SH-SY5Y (cell line): ENCODE measurements around the gene MRPL10.

ENCODE experiments used
- GATA2 ChIP-seq: IDR thresholded peaks from 2 replicates; pipeline ENCODE4 v1.6.1; 2011; ENCODE audit warnings: mild to moderate bottlenecking, low read depth, low read length
- GATA3 ChIP-seq: IDR thresholded peaks from 2 replicates; pipeline ENCODE4 v1.6.1; 2011; ENCODE audit warnings: low read depth, mild to moderate bottlenecking, low read length, moderate library complexity

- TF ChIP-seq GATA3 (no peak), GATA2 (no peak)
Observed at GRCh38 chr17:47803201-47803600, 28.1 kb downstream of the MRPL10 start.
